IMR-90 (cell line): ENCODE data around the gene MYH3. TPM values are rescaled to one million over a fixed set of nuclear protein-coding genes. Genes with fewer than 3 reads are reported as not detected.

Experiments
- ATAC-seq: fragments of 200-7000 bp; cut with Tn5 transposase; 2 replicates; pipeline ENCODE4 v1.9.1; 2020; ENCODE audit warnings: low read depth, mild to moderate bottlenecking, moderate library complexity
- BruUV-seq: library from RNA; stranded (reverse); fragments of 400-500 nt; replicated peaks from 2 replicates; lab custom pipeline; 2021; lab: Mats Ljungman, UMichigan
- CTCF ChIA-PET: fragments of 300-600 bp; formaldehyde crosslinking; extraction: SDS; loops from one replicate; lab custom pipeline; 2021; ENCODE audit warnings: antibody characterized with exemption; lab: Yijun Ruan, JAX
- POLR2A ChIA-PET: fragments of 300-600 bp; sonication (Branson Sonifier 250); formaldehyde crosslinking; loops from one replicate; lab custom pipeline; 2022; ENCODE audit warnings: antibody characterized with exemption; ENCODE audit not compliant: unreplicated experiment; lab: Charles Lee
- DNase-seq: peaks from one replicate; pipeline ENCODE4 v3.0.0; 2013
- H2AFZ ChIP-seq: replicated peaks from 2 replicates; pipeline ENCODE3; 2013; ENCODE audit warnings: low read length, mild to moderate bottlenecking; ENCODE audit not compliant: poor library complexity
- H2AK5ac ChIP-seq: 2 replicates; pipeline ENCODE4 v1.6.1; 2013; ENCODE audit warnings: low read depth, low read length, inconsistent platforms
- H2AK9ac ChIP-seq: replicated peaks from 2 replicates; pipeline ENCODE3; 2013; ENCODE audit warnings: mild to moderate bottlenecking, low read depth, low read length, moderate library complexity; ENCODE audit not compliant: poor library complexity
- H2BK120ac ChIP-seq: 2 replicates; pipeline ENCODE4 v1.6.1; 2013; ENCODE audit warnings: low read depth, low read length, inconsistent platforms
- H2BK15ac ChIP-seq: 3 replicates; pipeline ENCODE4 v1.6.1; 2013; ENCODE audit warnings: low read depth, low read length, inconsistent platforms
- H2BK20ac ChIP-seq: 2 replicates; pipeline ENCODE4 v1.6.1; 2013; ENCODE audit warnings: low read depth, mild to moderate bottlenecking, inconsistent platforms, low read length, moderate library complexity
- H2BK5ac ChIP-seq: 2 replicates; pipeline ENCODE4 v1.6.1; 2013; ENCODE audit warnings: mild to moderate bottlenecking, low read depth, low read length, inconsistent platforms; ENCODE audit not compliant: poor library complexity, severe bottlenecking
- H3K14ac ChIP-seq: replicated peaks from 2 replicates; pipeline ENCODE4 v1.6.1; 2013; ENCODE audit warnings: low read depth, low read length, inconsistent platforms
- H3K18ac ChIP-seq: 2 replicates; pipeline ENCODE4 v1.6.1; 2013; ENCODE audit warnings: low read depth, low read length, control low read depth
- H3K23ac ChIP-seq: 2 replicates; pipeline ENCODE4 v1.6.1; 2013; ENCODE audit warnings: low read depth, low read length, inconsistent platforms
- H3K27ac ChIP-seq: 2 replicates; pipeline ENCODE4 v1.5.1; 2013; ENCODE audit warnings: mild to moderate bottlenecking, control low read depth, low read length; ENCODE audit not compliant: insufficient read depth
- H3K27me3 ChIP-seq: 2 replicates; pipeline ENCODE4 v1.6.1; 2013; ENCODE audit warnings: low read length; ENCODE audit not compliant: control insufficient read depth, insufficient read depth
- H3K36me3 ChIP-seq: 2 replicates; pipeline ENCODE4 v1.6.1; 2013; ENCODE audit warnings: low read length, mixed read lengths; ENCODE audit not compliant: control insufficient read depth, insufficient read depth
- H3K4ac ChIP-seq: 2 replicates; pipeline ENCODE4 v1.6.1; 2013; ENCODE audit warnings: low read depth, low read length, inconsistent platforms
- H3K4me1 ChIP-seq: 2 replicates; pipeline ENCODE4 v1.6.1; 2013; ENCODE audit warnings: low read length, mixed read lengths; ENCODE audit not compliant: control insufficient read depth, insufficient read depth
- H3K4me2 ChIP-seq: 2 replicates; pipeline ENCODE4 v1.6.1; 2013; ENCODE audit warnings: low read depth, mild to moderate bottlenecking, control low read depth, low read length, moderate library complexity
- H3K4me3 ChIP-seq: 2 replicates; pipeline ENCODE4 v1.5.1; 2013; ENCODE audit warnings: low read depth, mild to moderate bottlenecking, control low read depth, low read length, moderate library complexity; ENCODE audit not compliant: insufficient read depth
- H3K56ac ChIP-seq: 2 replicates; pipeline ENCODE4 v1.6.1; 2013; ENCODE audit warnings: low read length, inconsistent platforms; ENCODE audit not compliant: insufficient read depth; ENCODE audit errors: extremely low read depth
- H3K79me1 ChIP-seq, 2 experiments: 2 replicates each; pipeline ENCODE4 v1.6.1; 2013; ENCODE audit warnings: low read length in 2 of 2, inconsistent platforms in 1 of 2, low read depth in 1 of 2
- H3K9ac ChIP-seq: 2 replicates; pipeline ENCODE4 v1.6.1; 2013; ENCODE audit warnings: low read depth, low read length, control low read depth
- H3K9me1 ChIP-seq: 2 replicates; pipeline ENCODE4 v1.6.1; 2013; ENCODE audit warnings: low read length, inconsistent platforms; ENCODE audit not compliant: insufficient read depth
- H3K9me3 ChIP-seq: 2 replicates; pipeline ENCODE4 v1.6.1; 2013; ENCODE audit warnings: low read length; ENCODE audit not compliant: control insufficient read depth, insufficient read depth
- H4K20me1 ChIP-seq: 2 replicates; pipeline ENCODE4 v1.6.1; 2013; ENCODE audit warnings: low read length, inconsistent platforms; ENCODE audit not compliant: insufficient read depth
- H4K5ac ChIP-seq: 2 replicates; pipeline ENCODE4 v1.6.1; 2013; ENCODE audit warnings: mild to moderate bottlenecking, low read depth, low read length, control low read depth
- H4K8ac ChIP-seq, 2 experiments: 2 replicates each; pipeline ENCODE4 v1.6.1; 2013; ENCODE audit warnings: low read depth in 2 of 2, low read length in 2 of 2, control low read depth in 1 of 2, inconsistent platforms in 1 of 2
- H4K91ac ChIP-seq: 2 replicates; pipeline ENCODE4 v1.6.1; 2013; ENCODE audit warnings: low read depth, low read length, inconsistent platforms; ENCODE audit not compliant: insufficient read depth
- BHLHE40 ChIP-seq: fragments of 150-350 bp; IDR thresholded peaks from 2 replicates; pipeline ENCODE4 v1.6.1; 2016; ENCODE audit warnings: mild to moderate bottlenecking, low read depth, low read length
- CEBPB ChIP-seq: IDR thresholded peaks from 2 replicates; pipeline ENCODE4 v1.6.1; 2012; ENCODE audit warnings: low read depth, low read length, improper control_type of control experiment
- CHD1 ChIP-seq: IDR thresholded peaks from 2 replicates; pipeline ENCODE4 v1.6.1; 2012; ENCODE audit warnings: low read depth, low read length, improper control_type of control experiment
- CTCF ChIP-seq: conservative IDR thresholded peaks from 2 replicates; pipeline ENCODE4 v1.5.1; 2012; ENCODE audit warnings: mild to moderate bottlenecking, low read depth, low read length, improper control_type of control experiment
- ELK1 ChIP-seq: fragments of 150-350 bp; IDR thresholded peaks from 2 replicates; pipeline ENCODE4 v1.6.1; 2016; ENCODE audit warnings: low read depth, mild to moderate bottlenecking, low read length, moderate library complexity, borderline replicate concordance
- MAFK ChIP-seq: IDR thresholded peaks from 2 replicates; pipeline ENCODE4 v1.6.1; 2012; ENCODE audit warnings: low read depth, low read length, improper control_type of control experiment
- MAZ ChIP-seq: IDR thresholded peaks from 2 replicates; pipeline ENCODE4 v1.6.1; 2012; ENCODE audit warnings: low read depth, mild to moderate bottlenecking, low read length, improper control_type of control experiment, moderate library complexity, borderline replicate concordance
- NFE2L2 ChIP-seq: fragments of 150-350 bp; IDR thresholded peaks from 2 replicates; pipeline ENCODE4 v1.6.1; 2016; ENCODE audit warnings: low read depth, mild to moderate bottlenecking, low read length
- RAD21 ChIP-seq: IDR thresholded peaks from 2 replicates; pipeline ENCODE4 v1.6.1; 2012; ENCODE audit warnings: low read length, improper control_type of control experiment
- RCOR1 ChIP-seq: IDR thresholded peaks from 2 replicates; pipeline ENCODE4 v1.6.1; 2012; ENCODE audit warnings: mild to moderate bottlenecking, low read length, improper control_type of control experiment; ENCODE audit not compliant: insufficient replicate concordance
- RFX5 ChIP-seq: IDR thresholded peaks from 2 replicates; pipeline ENCODE4 v1.8.0; 2012; ENCODE audit warnings: low read depth, mild to moderate bottlenecking, low read length, moderate library complexity
- SMC3 ChIP-seq: fragments of 150-350 bp; IDR thresholded peaks from 2 replicates; pipeline ENCODE4 v1.6.1; 2016; ENCODE audit warnings: low read depth, mild to moderate bottlenecking, antibody characterized with exemption, low read length, moderate library complexity
- USF2 ChIP-seq: fragments of 150-350 bp; IDR thresholded peaks from 2 replicates; pipeline ENCODE4 v1.6.1; 2017; ENCODE audit warnings: mild to moderate bottlenecking, antibody characterized with exemption, low read length, low read depth
- WGBS, 2 experiments: methylation state at CpG; one replicate each; pipeline versions ENCODE4 v1.1.5 to v1.1.7; 2013; ENCODE audit warnings: missing lambda C conversion rate in 2 of 2; ENCODE audit not compliant: insufficient read length in 1 of 2; ENCODE audit errors: extremely low coverage in 2 of 2; 5-methylcytosine and 5-hydroxymethylcytosine counted together
- dilution Hi-C: fragments of 300-500 bp; cut with HindIII; formaldehyde crosslinking; loops from one replicate; pipeline ENCODE4 v1.14.3; 2018; ENCODE audit warnings: low sequenced_read_pairs; ENCODE audit not compliant: unreplicated experiment
- in situ Hi-C: fragments of 300-500 bp; cut with MboI; formaldehyde crosslinking; loops from 3 replicates; pipeline ENCODE4 v1.14.3; 2019; ENCODE audit warnings: low sequenced_read_pairs, inconsistent platforms, mixed read lengths
- intact Hi-C: fragments of 100-400 bp; cut with micrococcal nuclease; formaldehyde crosslinking; loops from 2 replicates; pipeline ENCODE4 v1.10.0; 2022
- polyA plus RNA-seq, 3 experiments: library from polyadenylated mRNA; depleted of rRNA; stranded (reverse); fragments of >200 nt; gene quantifications; 2 replicates each; pipeline ENCODE4 v1.2.3, GENCODE V29; 2012; ENCODE audit warnings: low replicate concordance in 1 of 3
- total RNA-seq: library from RNA; depleted of rRNA; stranded (reverse); fragments of >200 nt; gene quantifications from 2 replicates; pipeline ENCODE4 v1.2.3, GENCODE V29; 2012

The MYH3 gene
- total and polyA plus RNA-seq, 2 of the 4 experiments (the other 2 are of a cell fraction): 0.54 to 0.63 TPM

GRCh38 chr17:10606110-10606509, 51.0 kb downstream of the MYH3 start:
- H3K9me1 ChIP-seq: no peaks in the 10 kb centered on the region
- H3K27me3 ChIP-seq: no peaks in the 10 kb centered on the region; the same call in 1 of the 2 replicates
- no peak overlapping the region for H3K23ac ChIP-seq
- dilution Hi-C loops (no loop called here), intact Hi-C loops (no loop called here), in situ Hi-C loops (loop anchor here (25.0 kb wide), 1 partner anchor 869 kb away; no protein-coding TSS in a partner anchor)
- H4K5ac ChIP-seq: no peak overlapping the region
- no peak overlapping the region for H3K9ac ChIP-seq
- no peak overlapping the region for H3K27ac ChIP-seq
- TF ChIP-seq CHD1 (no peak), NFE2L2 (no peak), SMC3 (no peak), RFX5 (no peak), ELK1 (no peak), CTCF (no peak), USF2 (no peak), BHLHE40 (no peak), MAFK (no peak), MAZ (no peak), RCOR1 (no peak), CEBPB (no peak), RAD21 (no peak)
- WGBS, 2 experiments: no CpG with 5 or more reads among the region's 3 CpGs
- CTCF ChIA-PET: no interaction called here
- no peaks in the 10 kb centered on the region for H3K36me3 ChIP-seq
- DNase-seq: no peak
- no peak overlapping the region for H3K18ac ChIP-seq
- H4K91ac ChIP-seq: no peak overlapping the region
- H2BK5ac ChIP-seq: no peak overlapping the region
- no peaks in the 10 kb centered on the region for H3K9me3 ChIP-seq
- POLR2A ChIA-PET: no interaction called here
- no peaks in the 10 kb centered on the region for H4K20me1 ChIP-seq
- H2AK5ac ChIP-seq: no peak overlapping the region
- ATAC-seq: no peak
- H3K4me3 ChIP-seq: no peak overlapping the region
- no peak overlapping the region for H2BK120ac ChIP-seq
- no peak overlapping the region for H3K56ac ChIP-seq
- no peak overlapping the region for H3K4ac ChIP-seq
- BruUV-seq: no TSS peak
- H2AK9ac ChIP-seq: no peak overlapping the region
- H3K4me1 ChIP-seq: no peaks in the 10 kb centered on the region
- no peak overlapping the region for H4K8ac ChIP-seq
- H3K14ac ChIP-seq: no peak overlapping the region
- no peak overlapping the region for H3K4me2 ChIP-seq
- no peak overlapping the region for H2BK15ac ChIP-seq
- no peaks in the 10 kb centered on the region for H3K79me1 ChIP-seq
- no peak overlapping the region for H2AFZ ChIP-seq
- H2BK20ac ChIP-seq: no peak overlapping the region
